ENCODE measurements around the gene NTM.

Gene NTM

DNA sequence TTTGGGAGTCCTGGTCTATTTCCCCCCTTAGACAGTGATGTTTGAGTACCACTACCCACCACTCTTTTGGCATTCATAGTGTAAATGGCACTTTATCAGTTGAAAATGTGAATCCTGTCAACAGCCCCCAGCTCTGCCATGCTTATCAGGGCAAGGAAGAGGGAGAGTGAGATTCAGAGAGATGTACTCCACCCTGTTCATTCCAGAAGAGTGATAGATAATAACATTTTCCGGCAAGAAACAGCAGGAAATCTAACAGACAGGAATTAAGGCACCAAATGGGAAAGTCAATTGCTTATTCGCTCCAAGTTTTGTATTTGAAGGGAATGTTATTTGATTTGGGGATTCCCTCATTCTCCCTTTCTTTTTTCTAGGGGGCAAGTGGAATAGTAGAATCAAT, 681.9 kb downstream of the NTM start:
- no peaks in the 10 kb centered on the region for H3K9me3 ChIP-seq (ENCODE audit: control insufficient read depth, low read length)
- no peak overlapping the region for H3K27ac ChIP-seq (ENCODE audit: insufficient read depth, low read length, poor library complexity, severe bottlenecking)
- no peak for DNase-seq
- no peaks in the 10 kb centered on the region for H3K27me3 ChIP-seq (replicated peaks; ENCODE audit: control insufficient read depth, insufficient read depth, low read length, poor library complexity, severe bottlenecking)
- H3K4me3 ChIP-seq (ENCODE audit: insufficient read depth, low read depth, low read length, poor library complexity, severe bottlenecking): no peak overlapping the region
- H3K4me1 ChIP-seq (ENCODE audit: control insufficient read depth, insufficient read depth, low read length, poor library complexity, severe bottlenecking): no peaks in the 10 kb centered on the region
- no peaks in the 10 kb centered on the region for H3K36me3 ChIP-seq (ENCODE audit: control insufficient read depth, insufficient read depth, low read length)

DNA sequence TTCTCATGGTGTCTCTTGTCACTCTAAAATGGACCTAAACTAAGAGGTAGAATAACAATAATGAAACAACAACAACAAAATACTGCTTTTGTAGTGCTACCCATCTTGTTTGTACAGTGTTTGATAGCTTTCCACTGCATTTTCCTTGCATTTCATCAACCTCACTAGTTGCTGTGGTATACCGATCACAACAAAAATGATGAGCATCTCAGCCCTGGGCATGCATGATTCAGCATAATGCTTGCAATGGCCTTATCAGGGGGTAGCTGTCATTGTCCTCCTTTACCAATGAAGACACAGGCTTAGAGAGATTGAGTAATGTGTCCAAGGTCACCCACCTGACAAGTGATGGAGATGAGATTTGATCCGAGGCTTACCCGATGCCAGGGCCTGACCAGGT, 682.5 kb downstream of the NTM start:
- Histone ChIP-seq H3K27ac (ENCODE audit: insufficient read depth, low read length, poor library complexity, severe bottlenecking) (no peak overlapping the region), H3K4me3 (ENCODE audit: insufficient read depth, low read depth, low read length, poor library complexity, severe bottlenecking) (no peak overlapping the region), H3K4me1 (ENCODE audit: control insufficient read depth, insufficient read depth, low read length, poor library complexity, severe bottlenecking) (no peaks in the 10 kb centered on the region), H3K27me3 (replicated peaks; ENCODE audit: control insufficient read depth, insufficient read depth, low read length, poor library complexity, severe bottlenecking) (no peaks in the 10 kb centered on the region), H3K36me3 (ENCODE audit: control insufficient read depth, insufficient read depth, low read length) (no peaks in the 10 kb centered on the region), H3K9me3 (ENCODE audit: control insufficient read depth, low read length) (no peaks in the 10 kb centered on the region)
- no peak for DNase-seq

DNA sequence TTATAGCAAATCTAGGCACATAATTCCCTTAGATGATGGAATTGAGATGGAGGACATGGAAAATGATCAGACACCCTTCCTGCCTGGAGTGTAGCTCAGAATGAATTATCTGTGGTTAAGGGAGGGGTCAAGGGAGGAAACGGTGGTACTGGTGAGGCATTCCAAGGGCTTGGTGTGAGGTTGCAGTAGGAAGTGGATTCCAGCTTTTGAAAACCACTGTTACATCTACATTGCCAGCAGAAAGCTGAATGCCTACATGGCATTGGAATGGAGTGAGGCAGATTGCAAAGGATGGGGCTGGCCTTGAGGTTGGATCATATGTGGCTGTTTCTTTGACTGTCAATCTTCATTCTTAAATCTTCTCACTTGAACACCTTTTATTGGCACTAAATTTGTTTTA, 684.4 kb downstream of the NTM start:
- H3K27ac ChIP-seq (ENCODE audit: insufficient read depth, low read length, poor library complexity, severe bottlenecking): no peak overlapping the region
- no peaks in the 10 kb centered on the region for H3K36me3 ChIP-seq (ENCODE audit: control insufficient read depth, insufficient read depth, low read length)
- no peak overlapping the region for H3K4me3 ChIP-seq (ENCODE audit: insufficient read depth, low read depth, low read length, poor library complexity, severe bottlenecking)
- H3K4me1 ChIP-seq (ENCODE audit: control insufficient read depth, insufficient read depth, low read length, poor library complexity, severe bottlenecking): no peaks in the 10 kb centered on the region
- no peaks in the 10 kb centered on the region for H3K9me3 ChIP-seq (ENCODE audit: control insufficient read depth, low read length)
- DNase-seq: no peak
- H3K27me3 ChIP-seq (replicated peaks; ENCODE audit: control insufficient read depth, insufficient read depth, low read length, poor library complexity, severe bottlenecking): no peaks in the 10 kb centered on the region

DNA sequence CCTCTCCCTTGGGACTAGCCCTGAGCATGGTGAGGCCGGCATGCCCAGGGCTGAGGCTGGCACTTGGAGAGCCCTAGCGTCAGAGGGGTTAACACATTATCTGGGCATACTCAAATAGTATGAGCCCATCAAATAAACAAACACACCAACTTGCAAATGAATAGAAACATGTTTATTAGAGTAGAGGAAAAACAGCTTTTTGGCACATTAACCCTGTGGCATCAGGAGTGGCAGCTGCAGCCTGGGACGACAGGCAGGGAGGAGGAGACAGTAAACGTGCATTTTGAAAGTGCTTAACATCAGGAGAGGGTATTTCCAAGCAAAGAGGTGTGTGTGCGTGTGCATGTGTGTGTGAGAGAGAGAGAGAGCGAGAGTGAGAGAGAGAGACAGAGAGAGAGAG, 684.9 kb downstream of the NTM start:
- DNase-seq: no peak
- no peaks in the 10 kb centered on the region for H3K27me3 ChIP-seq (replicated peaks; ENCODE audit: control insufficient read depth, insufficient read depth, low read length, poor library complexity, severe bottlenecking)
- no peaks in the 10 kb centered on the region for H3K9me3 ChIP-seq (ENCODE audit: control insufficient read depth, low read length)
- H3K4me3 ChIP-seq (ENCODE audit: insufficient read depth, low read depth, low read length, poor library complexity, severe bottlenecking): no peak overlapping the region
- H3K27ac ChIP-seq (ENCODE audit: insufficient read depth, low read length, poor library complexity, severe bottlenecking): no peak overlapping the region
- H3K4me1 ChIP-seq (ENCODE audit: control insufficient read depth, insufficient read depth, low read length, poor library complexity, severe bottlenecking): no peaks in the 10 kb centered on the region
- H3K36me3 ChIP-seq (ENCODE audit: control insufficient read depth, insufficient read depth, low read length): no peaks in the 10 kb centered on the region

DNA sequence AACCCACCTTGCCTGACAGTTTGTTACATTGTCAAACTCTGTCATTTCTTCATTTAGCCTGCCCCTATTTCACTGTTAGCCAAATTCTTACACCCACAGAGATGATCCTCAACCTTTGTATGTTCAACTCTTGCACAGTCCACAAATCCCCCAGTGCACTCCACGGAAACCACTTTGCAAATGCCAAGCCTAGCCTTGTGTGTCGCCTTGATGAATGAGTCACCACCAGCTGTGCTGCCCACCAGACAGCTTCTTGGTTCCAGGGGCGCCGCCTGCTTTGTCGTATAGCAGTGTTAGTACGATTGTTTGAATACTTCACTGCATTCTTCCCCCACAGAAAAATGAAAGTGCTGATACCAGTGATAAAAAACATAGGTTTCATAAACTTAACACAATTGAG, 686.3 kb downstream of the NTM start:
- Histone ChIP-seq H3K9me3 (ENCODE audit: control insufficient read depth, low read length) (no peaks in the 10 kb centered on the region), H3K27ac (ENCODE audit: insufficient read depth, low read length, poor library complexity, severe bottlenecking) (no peak overlapping the region), H3K4me1 (ENCODE audit: control insufficient read depth, insufficient read depth, low read length, poor library complexity, severe bottlenecking) (no peaks in the 10 kb centered on the region), H3K36me3 (ENCODE audit: control insufficient read depth, insufficient read depth, low read length) (no peaks in the 10 kb centered on the region), H3K27me3 (replicated peaks; ENCODE audit: control insufficient read depth, insufficient read depth, low read length, poor library complexity, severe bottlenecking) (no peaks in the 10 kb centered on the region), H3K4me3 (ENCODE audit: insufficient read depth, low read depth, low read length, poor library complexity, severe bottlenecking) (no peak overlapping the region)
- no peak for DNase-seq

DNA sequence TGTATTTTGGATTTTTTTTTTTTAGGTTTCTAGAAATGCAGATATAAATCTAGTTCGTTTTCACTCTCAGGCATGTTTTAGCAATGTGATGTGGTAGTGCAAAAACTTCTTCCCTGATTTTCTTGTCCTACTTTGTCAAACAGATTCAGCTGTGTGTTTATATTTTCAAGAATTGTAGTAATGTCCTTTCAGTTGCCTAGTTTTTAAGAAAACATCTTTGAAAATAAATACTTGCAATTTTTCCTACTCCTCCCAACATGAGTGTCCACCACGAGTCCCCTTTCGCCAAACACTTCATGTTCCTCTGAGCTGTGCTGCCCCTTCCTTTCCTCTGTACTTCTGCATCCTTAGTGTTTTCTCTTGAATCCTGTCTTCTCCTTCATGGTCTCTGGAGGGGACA, 686.9 kb downstream of the NTM start:
- Histone ChIP-seq H3K4me3 (ENCODE audit: insufficient read depth, low read depth, low read length, poor library complexity, severe bottlenecking) (no peak overlapping the region), H3K36me3 (ENCODE audit: control insufficient read depth, insufficient read depth, low read length) (no peaks in the 10 kb centered on the region), H3K27me3 (replicated peaks; ENCODE audit: control insufficient read depth, insufficient read depth, low read length, poor library complexity, severe bottlenecking) (no peaks in the 10 kb centered on the region), H3K9me3 (ENCODE audit: control insufficient read depth, low read length) (no peaks in the 10 kb centered on the region), H3K27ac (ENCODE audit: insufficient read depth, low read length, poor library complexity, severe bottlenecking) (no peak overlapping the region), H3K4me1 (ENCODE audit: control insufficient read depth, insufficient read depth, low read length, poor library complexity, severe bottlenecking) (no peaks in the 10 kb centered on the region)
- DNase-seq: no peak

DNA sequence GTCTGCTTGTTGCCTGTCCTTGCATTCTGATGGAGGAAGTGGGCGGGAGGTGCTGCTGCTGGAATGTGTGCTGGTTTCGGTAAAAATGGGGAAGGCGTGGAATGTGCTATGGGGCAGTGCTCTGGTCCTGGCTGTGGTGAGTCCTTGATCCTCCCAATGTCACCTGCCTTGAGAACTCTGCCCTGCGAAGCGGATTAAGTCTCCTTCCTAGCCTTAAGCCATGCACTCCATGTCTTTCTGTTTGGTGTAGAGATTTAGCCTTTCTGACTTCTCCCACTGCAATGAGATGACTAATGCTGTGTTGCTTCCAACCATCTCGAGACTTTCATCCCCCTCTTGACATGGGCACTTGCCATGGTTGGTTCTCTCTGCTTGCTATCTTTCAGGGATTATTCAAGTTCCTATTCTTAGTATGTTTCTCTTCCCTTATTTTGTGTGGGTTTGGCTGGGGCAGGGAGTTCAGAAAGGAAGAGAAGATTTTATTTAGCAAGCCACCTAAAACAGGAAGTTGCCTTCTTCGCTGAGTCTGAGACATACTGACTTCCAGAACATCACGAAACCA, 687.9 kb downstream of the NTM start:
- no peak overlapping the region for H3K27ac ChIP-seq (ENCODE audit: insufficient read depth, low read length, poor library complexity, severe bottlenecking)
- no peak overlapping the region for H3K4me3 ChIP-seq (ENCODE audit: insufficient read depth, low read depth, low read length, poor library complexity, severe bottlenecking)
- no peaks in the 10 kb centered on the region for H3K27me3 ChIP-seq (replicated peaks; ENCODE audit: control insufficient read depth, insufficient read depth, low read length, poor library complexity, severe bottlenecking)
- H3K36me3 ChIP-seq (ENCODE audit: control insufficient read depth, insufficient read depth, low read length): no peaks in the 10 kb centered on the region
- H3K9me3 ChIP-seq (ENCODE audit: control insufficient read depth, low read length): no peaks in the 10 kb centered on the region
- no peak for DNase-seq
- H3K4me1 ChIP-seq (ENCODE audit: control insufficient read depth, insufficient read depth, low read length, poor library complexity, severe bottlenecking): no peaks in the 10 kb centered on the region

DNA sequence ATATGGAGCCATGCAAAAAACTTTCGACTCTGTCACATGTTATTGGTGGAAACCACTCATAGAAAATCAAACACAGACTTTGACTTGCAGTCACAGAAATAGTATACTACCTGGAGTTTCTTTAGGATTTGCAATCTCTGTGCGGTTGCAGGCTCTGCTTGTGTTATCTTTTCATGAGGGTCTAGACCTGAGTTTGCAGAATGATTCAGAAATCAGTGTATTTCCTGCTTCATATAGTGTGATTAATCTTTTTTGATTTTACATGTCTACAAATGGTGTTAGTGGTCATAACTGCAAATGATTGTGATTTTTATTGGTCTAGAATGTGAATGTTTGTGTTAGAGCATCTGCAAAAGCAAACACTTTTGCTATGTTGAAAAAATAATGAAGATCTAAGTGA, 690.2 kb downstream of the NTM start:
- no peaks in the 10 kb centered on the region for H3K9me3 ChIP-seq (ENCODE audit: control insufficient read depth, low read length)
- H3K27ac ChIP-seq (ENCODE audit: insufficient read depth, low read length, poor library complexity, severe bottlenecking): no peak overlapping the region
- no peak for DNase-seq
- no peaks in the 10 kb centered on the region for H3K4me1 ChIP-seq (ENCODE audit: control insufficient read depth, insufficient read depth, low read length, poor library complexity, severe bottlenecking)
- H3K27me3 ChIP-seq (replicated peaks; ENCODE audit: control insufficient read depth, insufficient read depth, low read length, poor library complexity, severe bottlenecking): no peaks in the 10 kb centered on the region
- H3K36me3 ChIP-seq (ENCODE audit: control insufficient read depth, insufficient read depth, low read length): no peaks in the 10 kb centered on the region
- no peak overlapping the region for H3K4me3 ChIP-seq (ENCODE audit: insufficient read depth, low read depth, low read length, poor library complexity, severe bottlenecking)

DNA sequence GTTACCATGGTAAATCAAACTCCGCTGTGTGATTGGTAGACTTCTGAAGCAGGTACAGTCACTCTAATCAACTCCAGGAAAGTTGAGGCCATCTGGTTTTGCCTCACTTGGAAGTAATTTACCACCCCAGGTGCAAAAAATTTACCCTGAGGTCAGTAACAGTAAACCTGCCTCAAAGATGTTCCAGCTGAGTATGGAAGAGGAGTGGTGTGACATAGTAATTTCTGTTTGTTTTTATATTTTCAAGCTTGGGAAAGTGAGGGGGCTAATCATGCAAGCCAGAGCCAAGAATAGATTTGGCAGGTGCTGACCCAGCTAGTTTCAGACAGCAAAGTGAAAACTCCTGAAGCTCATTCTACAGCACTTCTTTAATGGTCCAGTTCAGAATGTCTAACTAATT, 691.6 kb downstream of the NTM start:
- H3K9me3 ChIP-seq (ENCODE audit: control insufficient read depth, low read length): no peaks in the 10 kb centered on the region
- H3K27ac ChIP-seq (ENCODE audit: insufficient read depth, low read length, poor library complexity, severe bottlenecking): no peak overlapping the region
- no peaks in the 10 kb centered on the region for H3K36me3 ChIP-seq (ENCODE audit: control insufficient read depth, insufficient read depth, low read length)
- H3K27me3 ChIP-seq (replicated peaks; ENCODE audit: control insufficient read depth, insufficient read depth, low read length, poor library complexity, severe bottlenecking): no peaks in the 10 kb centered on the region
- no peak overlapping the region for H3K4me3 ChIP-seq (ENCODE audit: insufficient read depth, low read depth, low read length, poor library complexity, severe bottlenecking)
- no peak for DNase-seq
- no peaks in the 10 kb centered on the region for H3K4me1 ChIP-seq (ENCODE audit: control insufficient read depth, insufficient read depth, low read length, poor library complexity, severe bottlenecking)

DNA sequence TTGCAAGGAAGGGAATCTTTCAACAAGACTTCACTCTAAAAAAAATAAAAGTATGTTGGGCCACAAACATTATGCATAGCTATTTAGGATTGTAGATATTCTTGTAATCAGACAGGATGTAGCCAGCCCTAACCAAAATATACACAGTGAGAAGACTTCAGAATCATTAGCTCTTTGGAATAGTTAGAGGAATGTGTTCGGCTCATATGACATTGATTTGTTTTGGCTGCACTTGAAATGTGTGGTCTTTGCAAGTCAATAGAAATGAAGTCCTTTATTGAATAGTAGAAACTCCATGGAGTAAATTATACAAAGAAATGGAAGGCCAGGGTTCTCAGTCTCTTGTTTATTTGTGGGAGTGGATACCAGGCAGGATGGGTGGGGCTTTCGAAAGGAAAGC, 692.1 kb downstream of the NTM start:
- Histone ChIP-seq H3K27ac (ENCODE audit: insufficient read depth, low read length, poor library complexity, severe bottlenecking) (no peak overlapping the region), H3K4me1 (ENCODE audit: control insufficient read depth, insufficient read depth, low read length, poor library complexity, severe bottlenecking) (no peaks in the 10 kb centered on the region)

More for the DNA sequence above, 692.1 kb downstream of the NTM start:
- H3K9me3 ChIP-seq (ENCODE audit: control insufficient read depth, low read length): no peaks in the 10 kb centered on the region
- no peaks in the 10 kb centered on the region for H3K36me3 ChIP-seq (ENCODE audit: control insufficient read depth, insufficient read depth, low read length)
- no peak for DNase-seq
- no peaks in the 10 kb centered on the region for H3K27me3 ChIP-seq (replicated peaks; ENCODE audit: control insufficient read depth, insufficient read depth, low read length, poor library complexity, severe bottlenecking)
- no peak overlapping the region for H3K4me3 ChIP-seq (ENCODE audit: insufficient read depth, low read depth, low read length, poor library complexity, severe bottlenecking)

Measured in effector memory CD4-positive, alpha-beta T cell (primary cell).